ENCODE measurements around the gene SIRPD. TPM values are rescaled to one million over a fixed set of nuclear protein-coding genes. Genes with fewer than 3 reads are reported as not detected.
"Not testable (repeated sequence)": the region's sequence is repeated elsewhere in the genome, so short reads cannot be mapped to it uniquely, and the experiment has no call there.

SIRPD gene
- total RNA-seq, 2 experiments from 2014 or later, result not detected

DNA sequence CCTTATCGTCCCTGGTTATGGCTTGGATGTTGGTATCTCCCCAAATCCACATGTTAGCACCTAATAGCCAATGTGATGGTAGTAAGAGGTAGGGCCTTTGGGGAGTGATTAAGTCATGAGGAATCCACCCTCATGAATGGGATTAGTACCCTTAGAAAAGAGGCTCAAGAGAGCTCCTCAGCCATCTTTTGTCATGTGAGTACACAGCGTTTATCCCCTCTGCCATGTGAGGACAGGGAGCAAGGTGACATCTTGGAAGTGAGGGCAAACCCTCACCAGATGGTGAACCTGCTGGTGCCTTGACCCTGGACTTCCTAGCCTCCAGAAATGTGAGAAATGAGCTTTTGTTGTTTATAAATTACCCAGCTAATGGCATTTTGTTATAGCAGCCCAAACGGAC, 50.2 kb downstream of the SIRPD start:
- CTCF ChIA-PET, result interaction anchor here (0.6 to 5.7 kb wide), 10 partner anchors 10 to 269 kb away, joined by 4 to 42 read pairs (median 5); no protein-coding TSS in a partner anchor
- Mint-ChIP-seq H3K36me3 (ENCODE audit: low read depth) (no peaks in the 10 kb centered on the region), H3K27ac (no peak overlapping the region), H3K9me3 (no peaks in the 10 kb centered on the region), H3K4me1 (ENCODE audit: low read depth) (peaks cover 6% of the 10 kb centered on the region), H3K4me3 (no peak overlapping the region), H3K27me3 (ENCODE audit: low read depth) (peaks cover 3% of the 10 kb centered on the region)
- no peak for DNase-seq
- intact Hi-C loops (cut with micrococcal nuclease), result no loop called here

DNA sequence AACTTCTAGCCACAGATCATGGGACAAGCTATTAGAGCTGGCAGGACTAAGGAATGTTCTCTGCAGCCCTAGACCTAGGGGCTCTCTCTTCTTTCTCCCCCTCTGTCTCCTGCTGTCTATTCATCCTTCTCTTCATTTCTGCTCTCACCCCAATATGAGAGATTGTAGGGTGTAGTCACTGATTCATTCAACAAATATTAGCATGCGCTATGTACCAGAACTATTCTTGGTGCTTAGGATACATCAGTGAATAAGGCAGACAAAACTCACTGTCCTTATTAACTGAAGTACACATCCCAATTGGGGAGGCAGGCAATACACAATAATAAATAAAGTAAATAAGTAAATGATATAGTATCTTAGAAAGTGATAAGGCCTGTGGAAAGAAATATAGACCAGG, 51.6 kb downstream of the SIRPD start:
- intact Hi-C loops (cut with micrococcal nuclease), result no loop called here
- H3K4me1 Mint-ChIP-seq (ENCODE audit: low read depth), result peaks cover 6% of the 10 kb centered on the region
- H3K27ac Mint-ChIP-seq, result no peak overlapping the region
- H3K9me3 Mint-ChIP-seq, result no peaks in the 10 kb centered on the region
- no peak overlapping the region for H3K4me3 Mint-ChIP-seq
- CTCF ChIA-PET, result interaction anchor here (1.4 to 5.7 kb wide), 5 partner anchors 17 to 270 kb away, joined by 4 to 42 read pairs (median 5); no protein-coding TSS in a partner anchor
- peaks cover 7% of the 10 kb centered on the region for H3K27me3 Mint-ChIP-seq (ENCODE audit: low read depth)
- no peak for DNase-seq
- H3K36me3 Mint-ChIP-seq (ENCODE audit: low read depth), result no peaks in the 10 kb centered on the region

DNA sequence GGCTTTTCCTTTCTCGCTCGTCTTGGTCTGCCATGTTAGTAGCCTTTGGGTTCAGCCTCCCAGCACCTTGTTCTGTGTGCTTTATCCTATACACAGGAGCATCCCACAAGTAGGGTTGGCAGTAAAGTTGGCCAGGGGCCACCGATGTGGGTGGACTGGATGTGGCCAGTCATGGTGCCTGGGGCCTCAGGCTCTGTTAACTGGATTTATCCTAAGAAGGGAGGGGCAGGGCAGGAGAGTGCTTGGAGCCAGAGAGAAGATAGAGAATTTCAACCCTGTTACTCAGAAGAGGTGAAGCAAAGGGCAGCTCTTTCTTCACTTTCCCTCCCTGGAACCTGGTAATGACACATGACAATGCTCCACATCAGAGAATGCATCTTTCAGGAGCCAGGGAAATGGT, 52.1 kb downstream of the SIRPD start:
- H3K9me3 Mint-ChIP-seq, result no peaks in the 10 kb centered on the region
- peaks cover 6% of the 10 kb centered on the region for H3K4me1 Mint-ChIP-seq (ENCODE audit: low read depth)
- intact Hi-C loops (cut with micrococcal nuclease), result no loop called here
- H3K27ac Mint-ChIP-seq, result no peak overlapping the region
- CTCF ChIA-PET, result interaction anchor here (0.8 to 5.7 kb wide), 6 partner anchors 15 to 354 kb away, joined by 3 to 42 read pairs (median 8); partner anchors contain the start of genes NSFL1C and SIRPB2
- no peaks in the 10 kb centered on the region for H3K36me3 Mint-ChIP-seq (ENCODE audit: low read depth)
- peaks cover 7% of the 10 kb centered on the region for H3K27me3 Mint-ChIP-seq (ENCODE audit: low read depth)
- H3K4me3 Mint-ChIP-seq, result no peak overlapping the region
- DNase-seq, result no peak

DNA sequence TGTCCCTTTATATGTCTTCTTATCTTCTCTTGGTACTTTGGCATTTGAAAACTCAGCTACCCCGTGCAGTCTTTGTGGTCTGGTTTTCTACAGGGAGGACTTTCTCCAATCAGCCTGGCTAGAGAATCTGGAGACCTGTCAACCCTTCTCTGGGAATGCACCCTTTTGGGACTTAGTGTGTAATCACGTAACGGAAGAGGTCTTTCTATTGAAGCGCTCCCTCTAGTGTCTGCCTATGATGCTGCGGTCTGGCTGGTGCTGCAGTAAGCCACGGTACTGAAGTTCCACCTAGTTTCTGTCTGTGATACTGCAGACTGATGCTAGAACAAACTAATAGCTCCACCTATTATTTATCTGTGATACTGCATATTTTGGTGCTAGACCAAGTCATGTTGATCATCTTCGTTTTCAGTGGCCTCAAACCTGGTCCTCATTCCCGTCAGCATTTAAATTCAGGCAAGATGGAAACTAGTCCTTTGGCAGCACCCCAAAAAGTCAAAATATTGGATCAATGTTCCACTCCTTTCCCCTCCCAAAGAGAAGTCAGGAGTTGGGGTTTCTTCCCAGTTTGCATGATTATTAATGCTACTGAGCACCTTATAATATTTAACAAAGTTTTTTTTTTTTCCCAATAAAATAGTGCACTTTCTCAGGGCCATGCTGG, 53.8 kb downstream of the SIRPD start:
- no peaks in the 10 kb centered on the region for H3K9me3 Mint-ChIP-seq
- intact Hi-C loops (cut with micrococcal nuclease), result loop anchor here (1.0 to 2.0 kb wide), 5 partner anchors 28 to 273 kb away; no protein-coding TSS in a partner anchor

DNA sequence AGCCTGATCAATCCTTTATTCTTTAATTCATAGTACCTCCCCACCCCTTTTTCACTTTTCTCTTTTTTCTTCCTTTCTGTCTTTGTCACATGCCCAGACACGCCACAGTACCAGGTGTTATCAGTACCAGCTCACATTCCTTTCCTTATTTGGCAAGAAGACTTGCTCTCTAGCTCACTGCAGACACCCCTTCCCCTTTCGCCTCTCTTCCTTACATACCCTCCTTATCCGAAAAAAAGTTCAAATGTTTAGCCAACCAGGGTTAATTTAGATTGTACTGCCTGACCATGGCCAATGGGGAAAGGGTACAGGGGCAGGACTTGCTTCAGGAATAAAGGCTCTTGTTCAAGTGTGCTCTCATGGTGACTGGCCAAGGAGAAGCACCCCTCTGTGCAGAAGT, 57.0 kb downstream of the SIRPD start:
- DNase-seq, result no peak
- Mint-ChIP-seq H3K27me3 (ENCODE audit: low read depth) (peaks cover 22% of the 10 kb centered on the region), H3K4me1 (ENCODE audit: low read depth) (peaks cover 6% of the 10 kb centered on the region), H3K36me3 (ENCODE audit: low read depth) (no peaks in the 10 kb centered on the region), H3K4me3 (no peak overlapping the region), H3K27ac (no peak overlapping the region), H3K9me3 (no peaks in the 10 kb centered on the region)
- CTCF ChIA-PET, result interaction anchor here (0.6 kb wide), 1 partner anchor 214 kb away, joined by 3 read pairs; no protein-coding TSS in a partner anchor
- intact Hi-C loops (cut with micrococcal nuclease), result no loop called here

More for the DNA sequence above, 53.8 kb downstream of the SIRPD start:
- peak; percentile 91 for DNase-seq
- H3K27me3 Mint-ChIP-seq (ENCODE audit: low read depth), result peaks cover 9% of the 10 kb centered on the region
- CTCF ChIA-PET, result interaction anchor here (0.6 to 3.5 kb wide), 60 partner anchors 8 to 709 kb away, joined by 3 to 39 read pairs (median 4); partner anchors contain the start of genes C20orf202, NSFL1C and SIRPB2
- H3K36me3 Mint-ChIP-seq (ENCODE audit: low read depth), result no peaks in the 10 kb centered on the region
- no peak overlapping the region for H3K4me3 Mint-ChIP-seq
- H3K27ac Mint-ChIP-seq, result no peak overlapping the region
- peaks cover 6% of the 10 kb centered on the region for H3K4me1 Mint-ChIP-seq (ENCODE audit: low read depth)

DNA sequence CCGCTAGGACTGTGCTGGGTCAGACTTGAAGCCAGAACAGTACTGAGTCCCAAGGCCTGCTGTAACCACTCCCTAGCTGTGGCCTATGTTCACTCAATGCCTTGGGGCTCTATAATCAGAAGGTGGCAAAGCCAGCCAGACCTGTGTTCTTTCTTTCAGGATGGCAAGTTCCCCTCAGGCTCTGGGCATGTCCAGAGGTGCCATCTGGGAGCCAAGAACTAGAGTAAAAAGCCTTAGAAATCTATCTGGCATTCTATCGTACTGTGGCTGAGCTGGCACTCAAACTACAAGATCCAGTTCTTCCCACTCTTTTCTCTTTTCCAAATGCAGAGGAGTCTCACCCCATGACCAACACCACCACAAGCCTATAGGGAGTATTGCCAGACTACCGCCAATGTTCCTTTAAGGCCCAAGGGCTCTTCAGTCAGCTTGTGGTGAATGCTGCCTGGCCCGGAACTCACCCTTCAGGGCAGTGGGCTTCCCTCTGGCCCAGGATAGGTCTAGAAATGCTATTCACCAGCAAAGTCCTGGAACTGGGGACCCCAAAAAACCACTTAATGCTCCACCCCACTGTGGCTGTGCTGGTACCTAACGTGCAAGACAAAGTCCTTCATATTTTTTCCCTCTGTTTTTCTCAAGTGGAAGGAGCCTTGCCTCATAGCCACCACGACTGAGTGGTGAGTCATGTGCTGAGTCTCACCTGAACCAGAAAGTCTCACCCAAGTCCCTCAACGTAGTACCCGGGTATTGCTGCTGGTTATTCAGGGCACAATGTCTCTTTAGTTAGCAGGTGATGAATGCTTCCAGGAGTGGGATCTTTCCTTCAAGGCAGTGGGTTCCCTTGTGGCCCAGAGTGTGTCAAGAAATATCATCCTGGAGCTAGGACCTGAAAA, 57.7 kb downstream of the SIRPD start:
- H3K27ac Mint-ChIP-seq, result no peak overlapping the region

DNA sequence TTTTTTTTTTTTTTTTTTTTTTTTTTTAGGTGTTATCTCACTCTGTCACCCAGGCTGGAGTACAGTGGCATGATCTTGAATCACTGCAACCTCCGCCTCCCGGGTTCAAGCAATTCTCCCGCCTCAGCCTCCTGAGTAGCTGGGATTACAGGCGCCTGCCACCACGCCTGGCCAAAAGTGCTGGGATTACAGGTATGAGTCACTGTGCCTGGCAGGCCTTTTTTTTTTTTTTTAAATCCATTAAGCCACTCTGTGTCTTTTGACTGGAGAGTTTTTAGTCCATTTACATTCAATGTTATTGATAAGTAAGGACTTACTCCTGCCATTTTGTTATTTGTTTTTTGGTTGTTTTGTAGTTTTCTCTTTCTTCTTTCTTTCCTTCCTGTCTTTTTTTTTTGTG, 60.1 kb downstream of the SIRPD start:
- H3K27me3 Mint-ChIP-seq (ENCODE audit: low read depth), result peaks cover 24% of the 10 kb centered on the region
- not testable (repeated sequence) for DNase-seq

More for the DNA sequence above, 57.7 kb downstream of the SIRPD start:
- peak; percentile 15 for DNase-seq
- Mint-ChIP-seq H3K9me3 (no peaks in the 10 kb centered on the region), H3K27me3 (ENCODE audit: low read depth) (peaks cover 23% of the 10 kb centered on the region), H3K4me3 (no peak overlapping the region), H3K36me3 (ENCODE audit: low read depth) (no peaks in the 10 kb centered on the region), H3K4me1 (ENCODE audit: low read depth) (peaks cover 6% of the 10 kb centered on the region)
- intact Hi-C loops (cut with micrococcal nuclease), result no loop called here
- CTCF ChIA-PET, result interaction anchor here (0.6 kb wide), 1 partner anchor 213 kb away, joined by 3 read pairs; no protein-coding TSS in a partner anchor

DNA sequence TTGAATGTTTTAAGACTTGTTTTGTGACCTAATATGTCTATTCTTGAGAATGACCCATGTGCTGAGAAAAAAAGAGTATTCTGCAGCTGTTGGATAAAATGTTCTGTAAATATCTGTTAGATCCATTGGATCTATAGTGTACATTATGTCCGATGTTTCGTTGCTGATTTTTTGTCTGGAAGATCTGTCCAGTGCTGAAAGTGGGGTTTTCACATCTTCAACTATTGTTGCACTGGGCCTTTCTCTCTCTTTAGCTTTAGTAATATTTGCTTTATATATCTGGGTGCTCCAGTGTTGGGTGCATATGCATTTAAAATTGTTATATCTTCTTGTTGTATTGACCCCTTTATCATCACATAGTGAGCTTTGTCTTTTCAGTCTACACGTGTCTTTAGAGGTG, 60.6 kb downstream of the SIRPD start:
- Mint-ChIP-seq H3K4me3 (no peak overlapping the region), H3K27ac (no peak overlapping the region), H3K27me3 (ENCODE audit: low read depth) (peaks cover 22% of the 10 kb centered on the region), H3K4me1 (ENCODE audit: low read depth) (peaks cover 7% of the 10 kb centered on the region), H3K36me3 (ENCODE audit: low read depth) (no peaks in the 10 kb centered on the region), H3K9me3 (no peaks in the 10 kb centered on the region)
- no peak for DNase-seq
- intact Hi-C loops (cut with micrococcal nuclease), result no loop called here
- CTCF ChIA-PET, result interaction anchor here (0.6 to 1.4 kb wide), 4 partner anchors 280 to 881 kb away, joined by 3 to 5 read pairs (median 4); no protein-coding TSS in a partner anchor

More for the DNA sequence above, 60.1 kb downstream of the SIRPD start:
- H3K27ac Mint-ChIP-seq; H3K36me3 Mint-ChIP-seq (ENCODE audit: low read depth); H3K9me3 Mint-ChIP-seq; H3K4me3 Mint-ChIP-seq; intact Hi-C loops (cut with micrococcal nuclease); H3K4me1 Mint-ChIP-seq (ENCODE audit: low read depth): not testable (repeated sequence)
- CTCF ChIA-PET, result interaction anchor here (0.6 to 1.4 kb wide), 6 partner anchors 10 to 881 kb away, joined by 3 to 5 read pairs (median 4); no protein-coding TSS in a partner anchor

DNA sequence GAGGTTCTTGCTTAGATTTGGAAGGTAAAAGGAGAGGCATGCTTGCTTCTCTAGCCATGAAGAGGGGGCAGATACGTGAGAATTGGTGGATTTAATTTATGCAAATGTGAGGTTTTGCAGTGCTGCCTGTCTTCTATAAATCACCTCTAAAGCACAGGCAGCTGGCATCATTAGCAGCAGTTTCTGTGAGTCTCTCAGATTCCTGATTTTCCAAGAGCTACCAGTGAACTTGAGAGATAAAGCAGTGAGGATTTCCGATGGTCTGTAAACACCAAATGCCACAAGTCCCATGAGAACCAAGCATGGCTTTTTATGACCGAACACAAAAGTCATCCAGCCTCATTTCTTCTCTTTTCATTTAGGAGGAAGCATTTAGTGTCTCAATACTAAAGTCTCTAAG, 63.1 kb downstream of the SIRPD start:
- peaks cover 10% of the 10 kb centered on the region for H3K4me1 Mint-ChIP-seq (ENCODE audit: low read depth)
- DNase-seq, result no peak
- no peak overlapping the region for H3K4me3 Mint-ChIP-seq
- no peak overlapping the region for H3K27ac Mint-ChIP-seq
- H3K36me3 Mint-ChIP-seq (ENCODE audit: low read depth), result no peaks in the 10 kb centered on the region
- intact Hi-C loops (cut with micrococcal nuclease), result no loop called here
- CTCF ChIA-PET, result interaction anchor here (1.0 to 1.2 kb wide), 3 partner anchors 9 to 283 kb away, joined by 3 to 6 read pairs (median 5); no protein-coding TSS in a partner anchor
- peaks cover 24% of the 10 kb centered on the region for H3K27me3 Mint-ChIP-seq (ENCODE audit: low read depth)
- no peaks in the 10 kb centered on the region for H3K9me3 Mint-ChIP-seq

DNA sequence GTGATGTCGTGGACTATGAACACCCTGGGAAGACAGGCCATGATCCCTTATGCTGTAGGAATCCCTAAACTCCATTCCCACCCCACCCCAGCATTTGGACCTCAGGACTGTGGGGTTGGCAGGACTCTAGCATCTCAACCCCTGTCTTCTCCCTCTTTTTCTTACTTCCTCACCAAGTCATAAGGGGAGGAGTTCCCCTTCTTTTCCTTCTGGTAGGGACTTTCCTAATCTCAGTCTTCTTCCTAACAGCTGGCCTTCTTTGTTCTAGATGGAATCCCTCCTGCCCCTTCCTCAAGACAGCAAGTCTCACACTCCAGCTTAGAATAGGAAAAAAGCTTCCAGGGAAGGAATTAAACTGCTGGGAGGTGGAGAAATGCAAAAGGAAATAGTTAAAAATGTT, 64.0 kb downstream of the SIRPD start:
- DNase-seq, result no peak
- CTCF ChIA-PET, result interaction anchor here (0.5 to 1.0 kb wide), 3 partner anchors 10 to 963 kb away, joined by 3 to 6 read pairs (median 5); no protein-coding TSS in a partner anchor
- peaks cover 24% of the 10 kb centered on the region for H3K27me3 Mint-ChIP-seq (ENCODE audit: low read depth)

DNA sequence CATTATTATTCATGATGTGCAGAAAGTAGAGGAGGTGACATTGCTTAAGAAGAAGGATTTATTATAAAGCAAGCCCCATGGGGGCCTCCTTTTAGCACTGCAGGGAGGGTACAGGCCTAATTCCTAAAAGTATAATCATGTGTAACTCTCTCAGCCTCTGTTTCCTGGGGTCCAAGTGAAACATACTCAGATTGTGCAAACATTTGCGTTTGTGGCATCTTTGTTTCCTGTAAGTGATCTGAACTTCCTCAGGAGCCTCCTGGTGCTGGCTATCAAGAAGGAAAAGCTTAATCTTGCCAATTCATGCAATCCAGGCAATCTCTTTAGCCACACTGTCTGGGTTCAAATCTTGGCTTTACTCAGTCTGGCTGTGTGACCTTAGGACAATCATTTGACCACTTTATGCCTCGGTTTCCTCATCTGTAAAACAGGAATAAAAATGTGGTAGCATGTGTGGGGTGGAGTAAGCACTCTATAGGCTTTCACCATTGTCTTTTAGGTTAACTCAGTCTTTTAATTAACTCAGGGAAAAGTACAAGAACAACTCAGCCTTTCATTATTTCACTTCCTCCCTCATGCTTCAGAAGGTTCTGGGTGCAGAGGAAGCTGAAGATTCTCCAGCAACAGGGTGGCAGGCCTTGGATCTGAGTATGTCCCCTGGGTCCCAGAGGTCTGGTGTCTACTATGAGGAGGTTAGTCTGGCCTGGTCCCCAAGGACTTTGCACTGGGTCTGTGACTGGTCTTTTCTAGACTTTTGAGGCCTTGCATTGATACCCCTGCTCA, 65.5 kb downstream of the SIRPD start:
- H3K27ac Mint-ChIP-seq, result no peak overlapping the region
- peaks cover 24% of the 10 kb centered on the region for H3K27me3 Mint-ChIP-seq (ENCODE audit: low read depth)
- DNase-seq, result no peak
- peaks cover 10% of the 10 kb centered on the region for H3K4me1 Mint-ChIP-seq (ENCODE audit: low read depth)
- no peaks in the 10 kb centered on the region for H3K9me3 Mint-ChIP-seq
- no peaks in the 10 kb centered on the region for H3K36me3 Mint-ChIP-seq (ENCODE audit: low read depth)
- intact Hi-C loops (cut with micrococcal nuclease), result no loop called here
- H3K4me3 Mint-ChIP-seq, result no peak overlapping the region
- CTCF ChIA-PET, result interaction anchor here (1.2 kb wide), 1 partner anchor 11 kb away, joined by 8 read pairs; no protein-coding TSS in a partner anchor

More for the DNA sequence above, 64.0 kb downstream of the SIRPD start:
- no peaks in the 10 kb centered on the region for H3K9me3 Mint-ChIP-seq
- peaks cover 10% of the 10 kb centered on the region for H3K4me1 Mint-ChIP-seq (ENCODE audit: low read depth)
- no peaks in the 10 kb centered on the region for H3K36me3 Mint-ChIP-seq (ENCODE audit: low read depth)
- H3K4me3 Mint-ChIP-seq, result no peak overlapping the region
- no peak overlapping the region for H3K27ac Mint-ChIP-seq
- intact Hi-C loops (cut with micrococcal nuclease), result no loop called here

All from activated naive CD4-positive, alpha-beta T cell treated with anti-CD3 and anti-CD28 coated beads for 36 hours (primary cell).